Aorta (tissue), 5 donors: ENCODE measurements around the gene TROAP. TPM values are rescaled to one million over a fixed set of nuclear protein-coding genes. Genes with fewer than 3 reads are reported as not detected.
"Not testable (repeated sequence)": the region's sequence is repeated elsewhere in the genome, so short reads cannot be mapped to it uniquely, and the experiment has no call there.

ENCODE experiments used
- ATAC-seq: fragments of 200-7000 bp; cut with Tn5 transposase; one replicate; pipeline ENCODE4 v1.9.1; 2022; ENCODE audit warnings: moderate library complexity; ENCODE audit not compliant: low FRiP score
- DNase-seq, 2 donors: peaks; one replicate each; pipeline ENCODE4 v3.0.0-alpha.2; 2020
- H3K27ac ChIP-seq, 2 donors: one replicate each; pipeline ENCODE4 v1.5.1; 2013; ENCODE audit warnings: low read length in 2 of 2, mild to moderate bottlenecking in 2 of 2, moderate library complexity in 2 of 2, control low read depth in 1 of 2, inconsistent platforms in 1 of 2, low read depth in 1 of 2
- H3K27me3 ChIP-seq, 2 donors: one replicate each; pipeline ENCODE4 v1.6.1; 2013; ENCODE audit warnings: control low read depth in 1 of 2, low read length in 1 of 2, mild to moderate bottlenecking in 1 of 2, moderate library complexity in 1 of 2; ENCODE audit not compliant: insufficient read depth in 2 of 2, control insufficient read depth in 1 of 2
- H3K36me3 ChIP-seq, 2 donors: one replicate each; pipeline ENCODE4 v1.6.1; 2013; ENCODE audit warnings: control low read depth in 1 of 2, low read length in 1 of 2, mild to moderate bottlenecking in 1 of 2; ENCODE audit not compliant: insufficient read depth in 2 of 2, control insufficient read depth in 1 of 2
- H3K4me1 ChIP-seq, 2 donors: one replicate each; pipeline ENCODE4 v1.6.1; 2013; ENCODE audit warnings: low read length in 2 of 2, control low read depth in 1 of 2, mild to moderate bottlenecking in 1 of 2, moderate library complexity in 1 of 2; ENCODE audit not compliant: insufficient read depth in 2 of 2, control insufficient read depth in 1 of 2
- H3K4me3 ChIP-seq, 2 donors: one replicate each; pipeline ENCODE4 v1.5.1; 2013; ENCODE audit warnings: low read length in 2 of 2, control low read depth in 1 of 2, mild to moderate bottlenecking in 1 of 2
- H3K9me3 ChIP-seq: one replicate; pipeline ENCODE4 v1.6.1; 2013; ENCODE audit warnings: mild to moderate bottlenecking, low read length; ENCODE audit not compliant: control insufficient read depth
- WGBS, 2 donors: extraction: QIAGEN DNeasy Blood & Tissue Kit; methylation state at CpG; one replicate each; pipeline ENCODE4 v1.1.7; 2013; 5-methylcytosine and 5-hydroxymethylcytosine counted together
- intact Hi-C, 2 donors: fragments of 100-400 bp; cut with DNase I; formaldehyde crosslinking; loops; one replicate each; pipeline versions ENCODE4 v1.14.2 to v1.15.0; 2022
- polyA plus RNA-seq, 2 donors: library from polyadenylated mRNA; stranded (reverse); fragments of 200-250 nt; gene quantifications; one replicate each; pipeline ENCODE4 v1.2.3, GENCODE V29; 2013
- total RNA-seq, 2 donors: library from RNA; stranded (reverse); fragmentation: NEBNext Ultra II Directional; extraction: Animal tissue kit (Norgen Biotek cat#: 25700); gene quantifications; one replicate each; pipeline ENCODE4 v1.2.1, GENCODE V29; 2021
- donor health status: healthy with polysubstance abuse.
- donor health status: Bipolar disorder and iron deficiency.
- donor health status: DM: no; HTN: no; CAD: no.
- donor health status: DM: no; HTN: no; CAD: no.
- donor health status: DM: yes; HTN: yes; CAD: no.

TROAP gene
- total and polyA plus RNA-seq, 4 donors, result 0.10 to 4.3 (median 1.4) TPM

GRCh38 chr12:49320411-49321103 is 2.5 kb upstream of the TROAP start:
- H3K4me1 ChIP-seq, H3K9me3 ChIP-seq, intact Hi-C loops, H3K27ac ChIP-seq, ATAC-seq, H3K36me3 ChIP-seq, H3K27me3 ChIP-seq, H3K4me3 ChIP-seq: not testable (repeated sequence)
- peak in 1 of 2 donors; percentile 54 for DNase-seq
- 92% methylated on average over 9 of the region's 9 CpGs for WGBS, 2 donors

DNA sequence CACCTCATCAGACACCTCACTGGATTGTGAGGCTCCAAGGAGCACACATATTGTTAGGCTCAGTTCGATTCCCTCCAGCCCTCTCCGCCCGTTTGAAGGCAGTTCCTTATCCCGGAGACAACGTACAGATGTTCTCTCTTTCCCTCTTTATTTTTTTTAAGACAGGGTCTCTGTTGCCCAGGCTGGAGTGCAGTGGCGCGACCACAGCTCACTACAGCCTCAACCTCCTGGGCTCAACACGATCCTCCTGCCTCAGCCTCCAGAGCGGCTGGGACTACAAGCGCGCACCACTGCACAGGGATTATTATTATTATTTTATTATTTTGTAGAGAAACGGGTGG is 718 bp upstream of the TROAP start:
- Histone ChIP-seq H3K27ac (no peak overlapping the region), H3K36me3 (no peaks in the 10 kb centered on the region), H3K4me1 (no peaks in the 10 kb centered on the region), H3K4me3 (peak overlapping the region; percentile 51 to 85), H3K9me3 (no peaks in the 10 kb centered on the region), H3K27me3 (no peaks in the 10 kb centered on the region)
- DNase-seq (no peak), ATAC-seq (no peak)
- 36 to 37% methylated on average over 12 of the region's 12 CpGs for WGBS, 2 donors
- intact Hi-C loops, result no loop called here

DNA sequence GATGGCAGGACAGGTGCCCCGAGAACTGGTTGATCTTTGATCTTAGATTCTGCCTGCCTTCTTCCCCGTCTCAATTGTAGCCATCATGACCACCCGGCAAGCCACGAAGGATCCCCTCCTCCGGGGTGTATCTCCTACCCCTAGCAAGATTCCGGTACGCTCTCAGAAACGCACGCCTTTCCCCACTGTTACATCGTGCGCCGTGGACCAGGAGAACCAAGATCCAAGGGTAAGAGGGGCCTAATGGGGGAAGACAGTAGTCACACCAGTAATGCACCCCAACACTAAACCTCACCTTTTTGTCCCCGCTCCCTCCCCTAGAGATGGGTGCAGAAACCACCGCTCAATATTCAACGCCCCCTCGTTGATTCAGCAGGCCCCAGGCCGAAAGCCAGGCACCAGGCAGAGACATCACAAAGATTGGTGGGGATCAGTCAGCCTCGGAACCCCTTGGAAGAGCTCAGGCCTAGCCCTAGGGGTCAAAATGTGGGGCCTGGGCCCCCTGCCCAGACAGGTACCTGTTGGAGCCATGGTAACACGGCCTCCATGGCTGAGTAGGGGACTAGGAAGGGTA is 556 bp downstream of the TROAP start:
- H3K9me3 ChIP-seq, result no peaks in the 10 kb centered on the region
- ATAC-seq (no peak), DNase-seq (peak in 1 of 2 donors; percentile 57)
- no peaks in the 10 kb centered on the region for H3K36me3 ChIP-seq
- no peaks in the 10 kb centered on the region for H3K4me1 ChIP-seq
- H3K27me3 ChIP-seq, result no peaks in the 10 kb centered on the region
- H3K4me3 ChIP-seq, result no peak overlapping the region
- WGBS, 2 donors, result 10% methylated on average over 19 of the region's 19 CpGs
- intact Hi-C loops, result no loop called here
- H3K27ac ChIP-seq, result no peak overlapping the region

GRCh38 chr12:49325606-49326005 is 2.6 kb downstream of the TROAP start:
- Histone ChIP-seq H3K36me3 (no peaks in the 10 kb centered on the region), H3K27me3 (no peaks in the 10 kb centered on the region), H3K9me3 (no peaks in the 10 kb centered on the region), H3K27ac (no peak overlapping the region), H3K4me1 (no peaks in the 10 kb centered on the region), H3K4me3 (no peak overlapping the region)
- 94 to 97% methylated on average over 6 of the region's 6 CpGs for WGBS, 2 donors
- ATAC-seq (no peak), DNase-seq (peak in 1 of 2 donors; percentile 66)
- intact Hi-C loops, result no loop called here

- intact Hi-C loops, result no loop called here
- ATAC-seq (no peak), DNase-seq (no peak)
- no peak overlapping the region for H3K4me3 ChIP-seq
- no peaks in the 10 kb centered on the region for H3K9me3 ChIP-seq
- H3K36me3 ChIP-seq, result no peaks in the 10 kb centered on the region
- H3K27ac ChIP-seq, result no peak overlapping the region
- H3K4me1 ChIP-seq, result no peaks in the 10 kb centered on the region
- H3K27me3 ChIP-seq, result no peaks in the 10 kb centered on the region
Observed at GRCh38 chr12:49327368-49327767, 4.3 kb downstream of the TROAP start.

DNA sequence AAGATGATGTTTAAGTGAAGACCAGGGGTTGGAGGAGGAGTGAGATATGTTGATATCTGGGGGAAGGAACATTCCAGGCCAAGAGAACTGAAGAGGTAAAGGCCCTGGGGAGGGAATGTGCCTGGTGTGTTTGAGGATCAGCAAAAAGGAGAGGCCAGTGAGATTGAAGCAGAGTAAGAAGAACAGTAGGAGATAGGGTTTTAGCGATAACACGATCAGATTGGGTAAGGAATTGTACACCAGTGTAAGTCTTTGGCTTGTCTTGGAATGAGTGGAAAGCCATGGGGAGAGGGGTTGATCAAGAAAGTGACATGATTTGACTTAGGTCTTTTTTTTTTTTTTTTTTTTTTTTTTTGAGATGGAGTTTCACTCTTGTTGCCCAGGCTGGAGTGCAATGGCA is 4.8 kb downstream of the TROAP start:
- intact Hi-C loops, result no loop called here
- ATAC-seq, result no peak

GRCh38 chr12:49328816-49329215 is 5.8 kb downstream of the TROAP start:
- no peaks in the 10 kb centered on the region for H3K4me1 ChIP-seq
- no peaks in the 10 kb centered on the region for H3K27me3 ChIP-seq
- H3K9me3 ChIP-seq, result no peaks in the 10 kb centered on the region
- no peak overlapping the region for H3K4me3 ChIP-seq
- DNase-seq (no peak), ATAC-seq (no peak)
- 93 to 95% methylated on average over 12 of the region's 12 CpGs for WGBS, 2 donors
- no peak overlapping the region for H3K27ac ChIP-seq
- H3K36me3 ChIP-seq, result no peaks in the 10 kb centered on the region
- intact Hi-C loops, result no loop called here

More for the DNA sequence above, 4.8 kb downstream of the TROAP start:
- 93 to 94% methylated on average over 2 of the region's 2 CpGs for WGBS, 2 donors
- no peaks in the 10 kb centered on the region for H3K9me3 ChIP-seq
- no peak overlapping the region for H3K27ac ChIP-seq
- DNase-seq, result no peak
- H3K27me3 ChIP-seq, result no peaks in the 10 kb centered on the region
- H3K4me3 ChIP-seq, result no peak overlapping the region
- no peaks in the 10 kb centered on the region for H3K36me3 ChIP-seq
- no peaks in the 10 kb centered on the region for H3K4me1 ChIP-seq

GRCh38 chr12:49330032-49330619 is 7.1 kb downstream of the TROAP start:
- H3K9me3 ChIP-seq, result no peaks in the 10 kb centered on the region
- no peaks in the 10 kb centered on the region for H3K4me1 ChIP-seq
- no peaks in the 10 kb centered on the region for H3K27me3 ChIP-seq
- H3K27ac ChIP-seq, result no peak overlapping the region
- no peaks in the 10 kb centered on the region for H3K36me3 ChIP-seq
- DNase-seq (no peak), ATAC-seq (no peak)
- WGBS, 2 donors, result 94 to 95% methylated on average over 7 of the region's 7 CpGs
- intact Hi-C loops, result loop anchor here in 1 of 2 donors (5.0 kb wide), 1 partner anchor 43 kb away; no protein-coding TSS in a partner anchor
- H3K4me3 ChIP-seq, result no peak overlapping the region
